GM12891 (cell line): ENCODE measurements around the gene PCNA.

ENCODE experiments used
- PAX5 ChIP-seq: IDR thresholded peaks from 2 replicates; pipeline ENCODE4 v1.6.1; 2011; ENCODE audit warnings: low read length, moderate library complexity, mild to moderate bottlenecking; ENCODE audit not compliant: insufficient read depth, severe bottlenecking
- POLR2A ChIP-seq: IDR thresholded peaks from 2 replicates; pipeline ENCODE4 v1.6.1; 2011; ENCODE audit warnings: low read depth, low read length, control low read depth
- POLR2AphosphoS5 ChIP-seq: IDR thresholded peaks from 2 replicates; pipeline ENCODE4 v1.6.1; 2011; ENCODE audit warnings: low read depth, low read length, control low read depth
- POU2F2 ChIP-seq: IDR thresholded peaks from 2 replicates; pipeline ENCODE4 v1.6.1; 2011; ENCODE audit warnings: low read depth, mild to moderate bottlenecking, control low read depth, low read length, moderate library complexity
- SPI1 ChIP-seq: IDR thresholded peaks from 2 replicates; pipeline ENCODE4 v1.6.1; 2011; ENCODE audit warnings: low read depth, low read length, control low read depth
- TAF1 ChIP-seq: IDR thresholded peaks from 2 replicates; pipeline ENCODE4 v1.6.1; 2011; ENCODE audit warnings: low read depth, low read length, control low read depth

DNA sequence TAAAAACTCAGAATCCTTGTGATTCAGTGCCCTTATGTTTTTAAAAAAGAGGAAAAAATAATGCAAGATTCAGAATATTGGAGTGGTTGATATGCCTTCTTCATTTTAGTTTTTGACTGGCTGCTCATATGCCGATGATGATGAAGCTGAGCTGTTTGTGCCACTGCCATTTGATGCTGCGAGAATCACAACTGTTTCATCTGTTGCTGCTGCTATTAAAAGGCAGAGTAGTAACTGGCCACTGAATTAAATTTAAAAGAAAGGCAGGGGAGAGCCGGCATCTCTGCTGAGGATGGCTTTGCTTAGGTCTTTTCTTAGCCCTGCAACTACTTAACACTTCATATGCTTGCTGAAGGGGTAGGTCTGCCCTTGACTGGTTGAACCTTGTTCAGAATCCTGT is 40.2 kb upstream of the PCNA start:
- no peak for TF ChIP-seq POLR2A
- TF ChIP-seq POLR2AphosphoS5 = no peak
- TF ChIP-seq TAF1 = no peak
- no peak for TF ChIP-seq POU2F2
- no peak for TF ChIP-seq SPI1
- TF ChIP-seq PAX5 = no peak
